Coronary artery (tissue), 2 donors: ENCODE data around the gene SPHK2.

Experiments used
- DNase-seq: peaks from one replicate; pipeline ENCODE4 v3.0.0-alpha.2; 2017; ENCODE audit warnings: low spot score
- H3K27ac ChIP-seq, 2 donors: fragments of 200-600 bp; sonication (generic); one replicate each; pipeline ENCODE4 v1.5.1; 2016 to 2019
- H3K4me3 ChIP-seq: fragments of 200-600 bp; sonication (generic); 2 replicates; pipeline ENCODE4 v1.5.1; 2016; ENCODE audit warnings: mild to moderate bottlenecking, moderate library complexity
- TF ChIP-seq, protein P1 (sequence below): fragments of 200-600 bp; sonication (generic); IDR thresholded peaks from one replicate; pipeline ENCODE4 v1.5.1; 2019; ENCODE audit warnings: antibody characterized with exemption

The SPHK2 gene

DNA sequence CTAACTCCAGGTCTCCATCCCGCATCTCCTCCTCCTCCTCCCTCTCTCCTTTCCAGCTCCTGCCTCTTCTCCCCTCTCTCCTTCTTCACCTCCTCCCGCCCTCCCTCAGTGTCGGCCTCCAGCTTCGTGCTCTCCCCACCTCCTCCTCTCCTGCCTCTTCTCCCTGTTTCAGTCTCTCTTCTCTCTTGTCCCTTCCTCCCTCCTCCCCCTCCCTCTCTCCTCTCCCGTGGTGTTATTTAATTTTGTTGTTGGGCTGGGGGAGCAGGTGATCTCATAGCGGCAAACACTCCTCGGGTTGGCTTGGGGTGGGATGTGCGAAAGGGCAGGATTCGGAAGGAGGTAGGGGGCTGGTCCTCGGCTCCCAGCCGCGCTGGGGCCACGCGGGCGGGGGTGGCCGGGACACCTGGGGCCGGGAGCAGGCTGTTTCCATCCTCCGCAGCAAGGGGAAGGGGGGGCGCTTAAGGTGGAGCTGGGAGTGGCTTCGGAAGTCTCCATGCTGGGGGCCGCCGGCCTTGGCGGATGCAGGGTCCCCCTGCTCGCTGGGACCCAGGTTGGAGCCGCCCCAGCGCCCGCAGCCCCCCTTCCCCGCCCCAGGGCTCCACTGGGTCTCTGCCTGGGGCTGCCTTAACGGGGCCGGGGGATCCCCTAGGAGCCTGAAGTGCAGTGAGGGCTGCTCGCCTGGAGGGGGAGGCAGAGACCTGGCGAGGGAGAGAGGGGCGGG lies 26.9 kb downstream of the SPHK2 start, which contains the start of gene CA11:
Gene CA11, minus strand, starts transcription at position 187 of the 721 bp plus-strand sequence. CDS start 555 bp downstream, outside the sequence.
- TF ChIP-seq, protein P1, sequence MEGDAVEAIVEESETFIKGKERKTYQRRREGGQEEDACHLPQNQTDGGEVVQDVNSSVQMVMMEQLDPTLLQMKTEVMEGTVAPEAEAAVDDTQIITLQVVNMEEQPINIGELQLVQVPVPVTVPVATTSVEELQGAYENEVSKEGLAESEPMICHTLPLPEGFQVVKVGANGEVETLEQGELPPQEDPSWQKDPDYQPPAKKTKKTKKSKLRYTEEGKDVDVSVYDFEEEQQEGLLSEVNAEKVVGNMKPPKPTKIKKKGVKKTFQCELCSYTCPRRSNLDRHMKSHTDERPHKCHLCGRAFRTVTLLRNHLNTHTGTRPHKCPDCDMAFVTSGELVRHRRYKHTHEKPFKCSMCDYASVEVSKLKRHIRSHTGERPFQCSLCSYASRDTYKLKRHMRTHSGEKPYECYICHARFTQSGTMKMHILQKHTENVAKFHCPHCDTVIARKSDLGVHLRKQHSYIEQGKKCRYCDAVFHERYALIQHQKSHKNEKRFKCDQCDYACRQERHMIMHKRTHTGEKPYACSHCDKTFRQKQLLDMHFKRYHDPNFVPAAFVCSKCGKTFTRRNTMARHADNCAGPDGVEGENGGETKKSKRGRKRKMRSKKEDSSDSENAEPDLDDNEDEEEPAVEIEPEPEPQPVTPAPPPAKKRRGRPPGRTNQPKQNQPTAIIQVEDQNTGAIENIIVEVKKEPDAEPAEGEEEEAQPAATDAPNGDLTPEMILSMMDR, result peak; percentile 95
- peak within 1 kb of the TSS; percentile 90 for H3K4me3 ChIP-seq
- H3K27ac ChIP-seq, result peak within 1 kb of the TSS; percentile 80 to 92
- DNase-seq, result peak; percentile 92

DNA sequence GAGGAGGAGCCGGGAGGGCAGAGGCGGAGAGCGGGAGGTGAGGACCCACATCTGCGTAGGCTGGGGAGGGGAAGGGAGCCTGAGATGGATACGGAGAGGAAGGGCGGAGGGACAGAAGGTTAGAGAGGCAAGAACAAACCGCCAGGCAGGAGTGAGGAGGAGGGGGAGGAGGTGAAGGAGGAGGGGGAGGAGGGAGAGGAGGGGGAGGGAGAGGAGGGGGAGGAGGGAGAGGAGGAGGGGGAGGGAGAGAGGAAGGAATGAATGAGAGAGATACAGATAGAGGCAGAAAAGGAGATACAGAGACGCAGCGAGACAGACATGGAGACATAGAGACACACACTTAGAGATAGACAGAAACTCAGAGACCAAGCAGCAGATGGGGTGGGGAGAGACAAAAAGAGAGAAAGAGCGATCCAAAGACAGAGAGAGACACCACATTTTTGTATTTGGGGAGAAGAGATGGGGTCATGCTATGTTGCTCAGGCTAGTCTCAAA lies 27.5 kb downstream of the SPHK2 start:
- Histone ChIP-seq H3K4me3 (peak overlapping the region; percentile 90), H3K27ac (peak overlapping the region; percentile 80 to 92)
- no peak for DNase-seq
- TF ChIP-seq, protein P1, result no peak

DNA sequence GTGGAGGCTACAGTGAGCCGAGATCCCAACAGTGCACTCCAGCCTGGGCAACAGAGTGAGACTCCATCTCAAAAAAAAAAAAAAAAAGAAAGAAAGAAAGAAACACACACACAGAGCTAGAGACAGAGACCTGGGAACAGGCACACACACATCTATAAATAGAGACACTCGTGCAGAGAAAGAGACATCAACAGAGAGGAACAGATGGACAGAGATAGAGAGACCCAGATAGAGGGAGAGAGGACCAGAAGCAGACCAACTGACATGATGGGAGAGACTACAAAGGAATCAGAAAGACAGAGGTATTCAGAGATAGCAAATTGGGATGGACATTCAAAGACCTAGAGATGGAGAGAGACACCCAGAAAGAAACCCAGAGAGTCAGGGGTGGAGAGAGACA lies 28.8 kb downstream of the SPHK2 start:
- H3K27ac ChIP-seq, result no peak overlapping the region
- TF ChIP-seq, protein P1, result no peak
- no peak overlapping the region for H3K4me3 ChIP-seq
- DNase-seq, result no peak

DNA sequence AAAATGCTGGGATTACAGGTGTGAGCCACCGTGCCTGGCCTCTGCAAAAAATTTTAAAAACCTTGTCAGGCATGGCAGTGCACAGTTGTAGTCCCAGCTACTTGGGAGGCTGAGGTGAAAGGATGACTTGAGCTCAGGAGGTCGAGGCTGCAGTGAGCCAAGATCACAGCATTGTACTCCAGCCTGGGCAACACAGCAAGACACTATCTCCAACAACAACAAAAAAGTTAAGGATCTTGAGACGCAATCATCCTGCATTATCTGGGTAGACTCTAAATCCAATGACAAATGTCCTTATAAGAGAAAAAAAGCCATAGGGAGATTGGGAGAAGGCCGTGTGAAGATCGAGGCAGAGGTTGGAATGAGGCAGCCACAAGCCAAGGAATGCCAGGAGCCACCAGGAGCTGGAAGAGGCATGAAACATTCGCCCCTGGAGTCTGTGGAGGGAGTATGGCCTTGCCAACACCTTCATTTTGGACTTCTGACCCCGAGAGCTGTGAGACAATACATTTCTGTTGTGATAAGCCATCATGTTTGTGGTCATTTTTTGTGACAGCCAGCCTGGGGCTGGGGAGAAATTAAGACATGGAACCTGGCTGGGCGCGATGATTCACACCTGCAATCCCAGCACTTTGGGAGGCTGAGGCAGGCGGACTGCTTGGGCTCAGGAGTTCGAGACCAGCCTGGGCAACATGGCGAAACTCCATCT lies 31.8 kb downstream of the SPHK2 start:
- DNase-seq, result no peak
- TF ChIP-seq, protein P1, result no peak
- Histone ChIP-seq H3K27ac (no peak overlapping the region), H3K4me3 (no peak overlapping the region)

DNA sequence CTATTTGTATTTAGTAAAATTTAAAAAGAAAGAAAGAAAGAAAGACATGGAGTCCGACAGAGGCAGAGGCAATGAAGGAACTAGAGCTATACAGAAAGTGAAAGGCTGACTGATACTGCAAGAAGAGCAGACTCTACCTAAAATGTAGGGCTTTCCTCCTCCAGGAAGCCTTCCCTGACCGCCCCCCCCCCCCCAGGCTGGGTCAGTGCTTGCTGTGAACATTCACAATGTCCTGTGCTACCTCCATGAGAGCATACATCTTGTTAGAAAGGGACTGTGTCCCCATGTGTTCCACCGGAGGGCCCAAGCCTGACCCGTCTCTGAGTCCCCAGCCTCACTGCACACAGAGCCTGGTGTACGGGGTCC lies 32.4 kb downstream of the SPHK2 start:
- no peak overlapping the region for H3K4me3 ChIP-seq
- no peak for DNase-seq
- no peak overlapping the region for H3K27ac ChIP-seq
- TF ChIP-seq, protein P1, result no peak

DNA sequence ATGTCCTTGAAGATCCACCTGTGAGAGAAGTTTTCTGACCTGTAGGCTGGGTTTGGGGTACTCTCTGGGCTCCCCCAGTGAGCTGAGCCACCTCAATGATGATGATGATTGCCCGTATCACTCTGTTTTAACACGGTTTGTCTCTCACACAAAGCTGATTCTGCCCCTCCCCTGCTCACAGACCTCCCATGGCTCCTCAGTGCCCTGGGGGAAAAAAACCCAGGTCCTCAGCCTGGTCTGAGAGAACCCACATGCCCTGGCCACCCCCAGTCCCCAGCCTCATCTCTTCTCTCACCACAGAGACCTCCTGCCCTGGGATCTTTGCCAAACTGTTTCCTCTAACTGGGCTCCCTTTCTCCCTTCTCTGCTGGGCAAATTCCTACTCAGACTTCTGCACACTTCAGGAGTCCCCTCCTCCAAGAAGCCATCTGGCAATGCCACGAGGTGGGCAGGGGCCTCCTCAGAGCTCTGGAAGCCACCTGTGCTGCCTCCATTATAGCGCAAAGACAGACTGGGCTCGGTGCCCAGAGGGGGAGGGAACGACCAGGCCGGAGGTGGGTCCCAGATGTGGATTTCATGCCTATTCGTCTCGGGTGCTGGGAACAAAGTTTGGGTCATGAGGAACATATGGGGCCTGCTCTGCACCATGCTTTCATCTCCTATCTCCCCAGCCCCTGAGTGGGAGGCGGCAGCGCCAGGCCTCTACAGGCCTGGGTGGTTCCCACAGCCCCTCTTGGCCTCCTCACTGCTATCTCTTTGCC lies 35.2 kb downstream of the SPHK2 start:
- Histone ChIP-seq H3K4me3 (no peak overlapping the region), H3K27ac (no peak overlapping the region)
- no peak for DNase-seq
- TF ChIP-seq, protein P1, result no peak
